ENCODE measurements around the gene SMIM15.

DNA sequence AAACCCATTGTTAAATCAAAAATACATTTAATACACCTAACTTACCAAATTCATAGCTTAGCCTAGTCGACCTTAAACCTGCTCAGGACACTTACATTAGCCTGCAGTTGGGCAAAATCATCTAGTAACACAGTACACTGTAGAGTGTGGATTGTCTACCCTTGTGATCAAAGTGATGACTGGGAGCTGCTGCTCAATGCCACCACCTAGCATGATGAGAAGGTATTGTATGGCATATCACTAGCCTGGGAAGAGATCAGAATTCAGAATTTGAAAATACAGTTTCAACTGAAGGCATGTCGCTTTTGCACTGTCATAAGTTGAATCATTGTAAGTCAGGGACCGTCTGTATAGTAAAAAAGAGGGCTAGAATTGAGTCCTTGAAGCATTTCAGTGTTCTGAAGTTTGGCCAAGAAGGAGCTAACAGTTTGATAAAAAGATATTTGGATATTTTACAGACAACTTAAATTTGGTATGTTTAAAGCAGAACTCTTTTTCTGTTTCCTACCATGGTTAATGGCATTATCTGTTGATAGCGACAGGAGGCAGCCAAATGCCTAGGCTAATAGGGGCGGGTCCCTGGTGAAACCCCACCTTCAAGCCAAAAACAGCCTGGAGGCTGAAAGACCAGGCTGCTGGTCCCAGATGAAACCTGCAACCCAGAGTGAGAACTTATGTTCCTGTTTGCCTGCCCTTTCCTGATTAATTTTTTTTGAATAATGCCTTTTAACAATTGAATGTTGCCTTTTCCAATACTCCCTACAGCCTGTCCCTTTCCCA, 23.0 kb downstream of the SMIM15 start:
- TF ChIP-seq, protein P1, sequence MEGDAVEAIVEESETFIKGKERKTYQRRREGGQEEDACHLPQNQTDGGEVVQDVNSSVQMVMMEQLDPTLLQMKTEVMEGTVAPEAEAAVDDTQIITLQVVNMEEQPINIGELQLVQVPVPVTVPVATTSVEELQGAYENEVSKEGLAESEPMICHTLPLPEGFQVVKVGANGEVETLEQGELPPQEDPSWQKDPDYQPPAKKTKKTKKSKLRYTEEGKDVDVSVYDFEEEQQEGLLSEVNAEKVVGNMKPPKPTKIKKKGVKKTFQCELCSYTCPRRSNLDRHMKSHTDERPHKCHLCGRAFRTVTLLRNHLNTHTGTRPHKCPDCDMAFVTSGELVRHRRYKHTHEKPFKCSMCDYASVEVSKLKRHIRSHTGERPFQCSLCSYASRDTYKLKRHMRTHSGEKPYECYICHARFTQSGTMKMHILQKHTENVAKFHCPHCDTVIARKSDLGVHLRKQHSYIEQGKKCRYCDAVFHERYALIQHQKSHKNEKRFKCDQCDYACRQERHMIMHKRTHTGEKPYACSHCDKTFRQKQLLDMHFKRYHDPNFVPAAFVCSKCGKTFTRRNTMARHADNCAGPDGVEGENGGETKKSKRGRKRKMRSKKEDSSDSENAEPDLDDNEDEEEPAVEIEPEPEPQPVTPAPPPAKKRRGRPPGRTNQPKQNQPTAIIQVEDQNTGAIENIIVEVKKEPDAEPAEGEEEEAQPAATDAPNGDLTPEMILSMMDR (IDR thresholded peaks at IDR 0.05): no peak
- TF ChIP-seq EP300 (IDR thresholded peaks at IDR 0.05) (no peak), POLR2AphosphoS5 (IDR thresholded peaks at IDR 0.05) (no peak), POLR2A (IDR thresholded peaks at IDR 0.05) (no peak)
